GM12891 (cell line): Measurements from ENCODE around the gene TEKT3.

Experiments used
- DNase-seq: peaks from one replicate; pipeline ENCODE4 v3.0.0; 2011; ENCODE audit warnings: low spot score; ENCODE audit not compliant: insufficient read length
- FAIRE-seq: peaks from 2 replicates; lab custom pipeline; 2011; peaks lifted over from hg19 to GRCh38; lab: Jason Lieb, UNC
- PAX5 ChIP-seq: IDR thresholded peaks from 2 replicates; pipeline ENCODE4 v1.6.1; 2011; ENCODE audit warnings: low read length, moderate library complexity, mild to moderate bottlenecking; ENCODE audit not compliant: insufficient read depth, severe bottlenecking
- POLR2A ChIP-seq: IDR thresholded peaks from 2 replicates; pipeline ENCODE4 v1.6.1; 2011; ENCODE audit warnings: low read depth, low read length, control low read depth
- POLR2AphosphoS5 ChIP-seq: IDR thresholded peaks from 2 replicates; pipeline ENCODE4 v1.6.1; 2011; ENCODE audit warnings: low read depth, low read length, control low read depth
- POU2F2 ChIP-seq: IDR thresholded peaks from 2 replicates; pipeline ENCODE4 v1.6.1; 2011; ENCODE audit warnings: low read depth, mild to moderate bottlenecking, control low read depth, low read length, moderate library complexity
- SPI1 ChIP-seq: IDR thresholded peaks from 2 replicates; pipeline ENCODE4 v1.6.1; 2011; ENCODE audit warnings: low read depth, low read length, control low read depth
- TAF1 ChIP-seq: IDR thresholded peaks from 2 replicates; pipeline ENCODE4 v1.6.1; 2011; ENCODE audit warnings: low read depth, low read length, control low read depth

TEKT3 gene

DNA sequence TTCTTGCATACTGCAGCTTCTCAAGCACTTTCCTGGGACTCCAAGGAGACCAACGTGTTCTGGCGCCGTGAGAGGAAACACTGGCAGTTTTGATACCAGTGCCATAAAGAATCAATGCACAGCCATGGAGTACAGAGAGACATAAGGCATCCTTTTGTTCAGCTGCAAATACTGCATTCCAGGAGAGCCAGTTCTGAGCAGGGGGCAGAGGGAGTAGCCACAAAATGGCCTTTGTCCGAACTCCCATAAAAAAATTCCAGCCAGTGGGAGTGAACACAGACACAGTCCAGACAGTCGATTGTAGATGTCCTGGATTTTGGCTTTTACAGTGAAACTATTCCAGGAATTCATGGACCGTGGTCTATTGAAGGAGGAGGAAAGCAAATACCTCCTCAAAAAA is 36.2 kb upstream of the TEKT3 start:
- DNase-seq (no peak), FAIRE-seq (no peak)
- no peak for TF ChIP-seq TAF1
- no peak for TF ChIP-seq PAX5
- no peak for TF ChIP-seq POLR2A
- no peak for TF ChIP-seq POLR2AphosphoS5
- TF ChIP-seq SPI1, result no peak
- no peak for TF ChIP-seq POU2F2

GRCh38 chr17:15377200-15377599 is 35.8 kb upstream of the TEKT3 start:
- FAIRE-seq (no peak), DNase-seq (no peak)
- no peak for TF ChIP-seq POLR2AphosphoS5
- TF ChIP-seq POU2F2, result no peak
- no peak for TF ChIP-seq SPI1
- no peak for TF ChIP-seq TAF1
- TF ChIP-seq PAX5, result no peak
- TF ChIP-seq POLR2A, result no peak

- DNase-seq (no peak), FAIRE-seq (no peak)
- TF ChIP-seq POLR2AphosphoS5 (no peak), PAX5 (no peak), TAF1 (no peak), SPI1 (no peak), POU2F2 (no peak), POLR2A (no peak)
Observed at GRCh38 chr17:15371376-15372130, 30.2 kb upstream of the TEKT3 start.

- DNase-seq, result no peak
- no peak for TF ChIP-seq POU2F2
- TF ChIP-seq POLR2AphosphoS5, result no peak
- no peak for TF ChIP-seq SPI1
- no peak for TF ChIP-seq PAX5
- TF ChIP-seq POLR2A, result no peak
- no peak for TF ChIP-seq TAF1
- FAIRE-seq, result no peak
Observed at GRCh38 chr17:15368600-15368999, 27.2 kb upstream of the TEKT3 start.

DNA sequence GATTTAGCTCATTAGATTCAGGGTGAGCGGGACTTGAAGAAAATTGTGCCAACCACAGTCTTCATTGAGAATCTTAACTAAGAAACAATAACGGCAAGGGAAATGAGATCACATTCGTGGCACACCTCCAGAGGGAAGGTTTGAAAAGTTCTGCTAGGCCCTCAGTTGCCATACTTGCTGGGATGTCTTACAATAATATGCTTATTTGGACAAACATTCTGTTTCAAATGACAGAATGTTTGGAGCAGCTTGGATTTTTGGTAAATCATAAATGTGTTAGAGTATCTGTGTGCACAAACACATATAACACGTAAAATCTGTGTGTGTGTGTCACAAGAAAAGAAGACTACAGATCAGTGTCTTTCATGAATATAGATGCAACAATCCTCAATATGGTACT is 24.6 kb upstream of the TEKT3 start:
- DNase-seq (no peak), FAIRE-seq (no peak)
- no peak for TF ChIP-seq POLR2A
- TF ChIP-seq TAF1, result no peak
- TF ChIP-seq PAX5, result no peak
- no peak for TF ChIP-seq SPI1
- TF ChIP-seq POLR2AphosphoS5, result no peak
- TF ChIP-seq POU2F2, result no peak

DNA sequence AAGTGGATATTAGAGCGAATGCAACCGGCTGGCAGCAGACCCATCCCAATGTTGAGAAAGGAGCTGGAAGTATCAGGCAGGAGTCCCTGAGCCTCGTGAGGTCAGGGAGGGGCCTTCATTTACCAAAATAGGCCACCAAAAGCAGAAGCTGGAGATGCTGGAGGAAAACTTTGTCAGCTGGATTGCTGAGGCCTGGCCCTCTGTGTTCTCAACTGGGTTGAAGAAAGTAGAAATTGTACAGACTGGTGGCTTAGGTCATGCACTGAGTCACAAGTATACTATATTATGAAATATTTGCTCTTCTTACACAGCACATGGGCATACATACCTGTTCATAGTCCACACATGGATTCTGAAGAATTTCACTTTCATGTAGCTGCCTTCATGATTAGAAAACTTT is 23.2 kb upstream of the TEKT3 start:
- TF ChIP-seq POU2F2 (no peak), POLR2A (no peak), PAX5 (no peak), SPI1 (no peak), TAF1 (no peak), POLR2AphosphoS5 (no peak)
- no peak for DNase-seq
- no peak for FAIRE-seq

- no peak for FAIRE-seq
Observed at GRCh38 chr17:15363702-15364101, 22.3 kb upstream of the TEKT3 start.

GRCh38 chr17:15361592-15361991 is 20.2 kb upstream of the TEKT3 start:
- TF ChIP-seq POU2F2 (no peak), POLR2AphosphoS5 (no peak), POLR2A (no peak), TAF1 (no peak), PAX5 (no peak)
- FAIRE-seq, result no peak
- no peak for DNase-seq

More at GRCh38 chr17:15363702-15364101, 22.3 kb upstream of the TEKT3 start:
- TF ChIP-seq POLR2A (no peak), POU2F2 (no peak), TAF1 (no peak), PAX5 (no peak), POLR2AphosphoS5 (no peak), SPI1 (no peak)
- no peak for DNase-seq

- no peak for FAIRE-seq
- DNase-seq, result no peak
Observed at GRCh38 chr17:15361151-15361550, 19.8 kb upstream of the TEKT3 start.

DNA sequence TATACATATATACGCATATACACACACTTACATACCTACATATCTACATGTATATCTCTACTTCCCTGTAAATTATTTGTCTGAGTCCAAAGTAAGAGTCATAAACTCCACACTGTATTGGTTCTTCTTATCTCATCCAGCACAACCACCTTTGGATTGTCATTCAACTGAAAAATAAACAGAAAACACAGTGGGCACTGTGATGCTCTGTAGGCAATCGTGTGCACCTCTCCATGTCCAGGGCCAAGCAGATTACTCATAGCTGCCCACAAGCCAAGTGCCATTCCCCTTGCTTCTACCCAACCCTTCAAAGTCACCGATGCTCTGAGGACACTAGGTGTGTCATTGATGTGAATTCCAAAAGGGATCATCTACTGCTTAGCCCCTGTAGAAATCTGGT is 12.9 kb upstream of the TEKT3 start:
- TF ChIP-seq TAF1 (no peak), PAX5 (no peak), POLR2A (no peak), POU2F2 (no peak), SPI1 (no peak)
- FAIRE-seq, result no peak
- no peak for DNase-seq

More at GRCh38 chr17:15361151-15361550, 19.8 kb upstream of the TEKT3 start:
- TF ChIP-seq SPI1 (no peak), POU2F2 (no peak)
